ENCODE measurements around the gene PRPF38B.
"Not testable (repeated sequence)": the region's sequence is repeated elsewhere in the genome, so short reads cannot be mapped to it uniquely, and the experiment has no call there.

Gene PRPF38B

DNA sequence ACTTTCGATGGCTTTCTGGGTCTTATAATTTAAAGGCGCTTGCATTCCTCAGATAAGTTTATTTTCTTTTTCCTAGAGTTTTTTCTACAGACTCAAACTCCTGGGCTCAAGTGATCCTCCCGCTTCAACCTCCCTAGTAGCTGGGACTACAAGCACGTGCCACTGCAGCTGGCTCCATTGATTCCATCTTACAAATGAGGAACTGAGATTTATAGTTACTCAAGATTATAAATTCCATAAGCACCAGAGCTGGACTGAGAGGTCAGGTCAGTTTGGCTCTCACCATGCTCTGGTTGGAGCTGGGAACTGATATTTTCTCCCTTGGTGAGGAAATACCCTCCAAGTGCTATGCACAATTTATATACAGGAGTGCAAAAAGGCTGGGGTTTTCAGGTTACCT is 13.4 kb upstream of the PRPF38B start:
- TF ChIP-seq, protein P1, sequence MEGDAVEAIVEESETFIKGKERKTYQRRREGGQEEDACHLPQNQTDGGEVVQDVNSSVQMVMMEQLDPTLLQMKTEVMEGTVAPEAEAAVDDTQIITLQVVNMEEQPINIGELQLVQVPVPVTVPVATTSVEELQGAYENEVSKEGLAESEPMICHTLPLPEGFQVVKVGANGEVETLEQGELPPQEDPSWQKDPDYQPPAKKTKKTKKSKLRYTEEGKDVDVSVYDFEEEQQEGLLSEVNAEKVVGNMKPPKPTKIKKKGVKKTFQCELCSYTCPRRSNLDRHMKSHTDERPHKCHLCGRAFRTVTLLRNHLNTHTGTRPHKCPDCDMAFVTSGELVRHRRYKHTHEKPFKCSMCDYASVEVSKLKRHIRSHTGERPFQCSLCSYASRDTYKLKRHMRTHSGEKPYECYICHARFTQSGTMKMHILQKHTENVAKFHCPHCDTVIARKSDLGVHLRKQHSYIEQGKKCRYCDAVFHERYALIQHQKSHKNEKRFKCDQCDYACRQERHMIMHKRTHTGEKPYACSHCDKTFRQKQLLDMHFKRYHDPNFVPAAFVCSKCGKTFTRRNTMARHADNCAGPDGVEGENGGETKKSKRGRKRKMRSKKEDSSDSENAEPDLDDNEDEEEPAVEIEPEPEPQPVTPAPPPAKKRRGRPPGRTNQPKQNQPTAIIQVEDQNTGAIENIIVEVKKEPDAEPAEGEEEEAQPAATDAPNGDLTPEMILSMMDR (IDR thresholded peaks at IDR 0.05; ENCODE audit: insufficient read depth, low read depth, low read length, missing control alignments), result no peak
- DNase-seq (ENCODE audit: low read depth), result no peak
- H3K4me3 ChIP-seq (ENCODE audit: low read depth, low read length), result no peak overlapping the region

DNA sequence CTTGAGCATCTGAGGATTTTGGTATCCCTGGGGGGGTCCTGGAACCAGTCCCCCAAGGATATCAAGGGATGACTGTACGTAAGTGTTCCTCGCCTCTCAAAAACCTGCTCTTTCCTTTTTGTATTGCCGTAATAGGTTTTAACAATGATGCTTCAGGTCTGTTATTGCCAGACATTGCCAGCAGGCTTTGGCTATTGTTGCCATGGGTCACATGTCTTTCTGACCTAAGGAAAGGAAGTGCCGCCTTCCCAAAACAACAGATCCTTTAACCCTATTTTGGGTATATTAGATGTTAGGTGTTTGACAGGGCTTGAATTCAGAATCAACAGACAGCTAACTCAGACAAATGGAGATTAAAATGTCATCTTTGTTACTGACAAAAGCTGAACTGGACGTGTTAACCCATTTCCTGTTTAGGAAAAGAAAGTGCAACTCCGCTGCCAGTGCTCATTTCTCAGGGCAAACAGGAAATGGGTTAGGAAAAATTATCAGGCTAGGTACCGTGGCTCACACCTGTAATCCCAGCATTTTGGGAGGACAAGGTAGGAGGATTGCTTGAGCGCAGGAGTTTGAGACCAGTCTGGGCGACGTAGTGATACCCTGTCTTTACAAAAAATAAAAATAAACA is 12.4 kb upstream of the PRPF38B start:
- DNase-seq (ENCODE audit: low read depth), result no peak
- TF ChIP-seq, protein P1 (IDR thresholded peaks at IDR 0.05; ENCODE audit: insufficient read depth, low read depth, low read length, missing control alignments), result no peak
- no peak overlapping the region; the same call in 1 of the 2 replicates for H3K4me3 ChIP-seq (ENCODE audit: low read depth, low read length)

DNA sequence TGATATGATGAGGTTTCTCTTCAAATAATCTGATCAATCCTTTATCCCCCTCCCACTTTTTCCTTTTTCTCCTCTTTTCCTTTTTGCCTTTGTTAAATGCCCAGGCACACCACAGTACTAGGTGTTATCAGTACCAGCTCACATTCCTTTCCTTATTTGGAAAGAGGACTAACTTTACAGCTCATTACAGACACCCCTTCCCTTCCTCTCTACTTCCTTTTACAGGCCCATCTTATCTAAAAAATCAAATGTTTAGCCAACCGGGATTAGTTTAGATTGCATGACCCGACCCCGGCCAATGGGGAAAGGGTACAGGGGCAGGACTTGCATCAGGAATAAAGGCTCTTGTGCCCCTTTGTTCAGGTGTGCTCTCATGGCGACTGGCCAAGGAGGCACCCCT is 10.4 kb upstream of the PRPF38B start:
- H3K4me3 ChIP-seq (ENCODE audit: low read depth, low read length); DNase-seq (ENCODE audit: low read depth): not testable (repeated sequence)

DNA sequence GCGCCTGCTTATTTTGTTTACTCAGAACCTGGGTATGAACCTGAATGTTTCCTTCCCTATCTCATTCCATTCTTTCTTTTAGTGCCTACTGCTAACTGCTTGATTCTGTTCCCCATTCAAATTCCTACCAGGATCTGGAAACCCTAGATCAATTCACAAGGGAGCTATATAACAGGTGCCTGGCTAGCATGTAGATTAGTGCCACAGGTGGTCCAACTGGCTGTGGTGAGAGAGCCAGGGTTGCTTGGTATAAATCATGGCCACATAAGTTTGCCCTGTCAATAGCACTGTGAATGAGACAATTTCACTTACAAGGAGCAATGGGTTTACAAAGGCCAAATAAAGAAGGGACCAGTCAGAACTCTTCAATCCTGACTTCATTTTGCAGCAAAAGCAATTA is 6.6 kb upstream of the PRPF38B start:
- TF ChIP-seq, protein P1 (IDR thresholded peaks at IDR 0.05; ENCODE audit: insufficient read depth, low read depth, low read length, missing control alignments), result no peak
- DNase-seq (ENCODE audit: low read depth), result no peak
- H3K4me3 ChIP-seq (ENCODE audit: low read depth, low read length), result no peak overlapping the region

DNA sequence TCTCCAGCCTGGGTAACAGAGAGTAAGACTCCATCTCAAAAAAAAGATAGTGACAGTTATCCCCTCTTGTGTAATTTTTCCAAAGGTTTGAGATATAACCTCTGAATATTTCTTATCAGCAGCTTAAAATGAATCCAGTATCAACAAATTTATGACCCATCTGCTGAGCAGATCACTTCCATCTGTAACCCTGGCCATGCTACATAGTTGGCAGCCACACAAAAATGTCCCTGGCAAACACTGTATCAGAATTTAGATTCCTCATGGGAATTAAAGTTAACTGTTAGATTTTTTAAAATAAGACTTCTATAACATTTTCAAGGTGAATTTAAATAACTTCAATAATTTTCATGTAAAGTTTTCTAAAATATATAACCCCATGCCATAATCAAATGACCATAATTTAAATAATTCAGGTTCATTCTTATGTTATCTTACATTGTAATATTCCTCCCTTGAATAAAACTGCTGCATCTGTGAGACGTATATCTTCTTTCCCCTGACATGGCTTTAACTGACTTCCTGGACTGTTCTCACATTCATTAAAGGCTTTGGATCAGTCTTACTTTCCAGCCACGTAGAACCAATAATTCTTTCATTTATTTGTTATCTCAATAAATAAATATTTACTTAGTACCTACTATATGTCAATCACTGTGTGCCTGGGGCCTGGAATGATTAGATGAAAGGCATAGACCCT is 5.3 kb upstream of the PRPF38B start:
- DNase-seq (ENCODE audit: low read depth), result no peak
- no peak overlapping the region for H3K4me3 ChIP-seq (ENCODE audit: low read depth, low read length)
- TF ChIP-seq, protein P1 (IDR thresholded peaks at IDR 0.05; ENCODE audit: insufficient read depth, low read depth, low read length, missing control alignments), result no peak

DNA sequence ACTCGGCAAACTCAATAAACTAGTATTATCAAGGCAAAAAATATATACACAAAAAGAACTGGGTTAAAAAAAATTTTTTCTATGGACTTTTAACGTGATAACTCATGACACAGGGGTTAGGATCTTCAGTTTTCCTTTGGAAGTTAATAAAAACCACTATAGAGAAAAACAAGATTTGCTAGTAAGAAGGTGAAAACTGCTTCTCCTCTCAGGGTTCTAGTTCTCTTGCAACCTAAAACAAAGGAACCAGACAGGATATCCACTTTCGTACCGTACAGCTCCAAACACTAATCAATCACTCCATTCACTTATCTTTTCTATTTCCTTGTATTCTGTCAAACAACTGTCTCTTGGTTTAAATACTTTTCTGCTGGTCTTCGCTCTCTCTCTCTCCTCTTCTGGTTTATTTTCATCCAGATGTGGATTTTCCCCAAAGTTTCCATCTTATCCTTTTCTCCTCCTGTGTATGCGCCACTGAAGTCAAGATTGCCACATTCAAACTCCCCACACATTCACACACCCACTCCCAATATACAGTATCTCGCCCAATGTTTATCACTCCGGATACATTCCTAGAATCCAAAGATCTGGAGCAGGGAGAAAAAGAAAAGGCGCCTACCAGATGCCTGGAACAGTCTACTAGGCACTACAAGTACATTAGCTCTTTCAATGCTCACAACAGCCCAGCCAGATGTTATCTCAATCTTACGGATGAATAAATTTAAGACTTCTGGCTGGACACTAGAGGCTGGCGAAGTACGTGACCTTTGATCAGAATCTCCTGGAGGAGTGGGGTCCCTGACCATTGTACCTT is 775 bp upstream of the PRPF38B start:
- peak; percentile 13 for DNase-seq (ENCODE audit: low read depth)
- peak overlapping the region; percentile 64 for H3K4me3 ChIP-seq (ENCODE audit: low read depth, low read length)
- TF ChIP-seq, protein P1 (IDR thresholded peaks at IDR 0.05; ENCODE audit: insufficient read depth, low read depth, low read length, missing control alignments), result no peak

Measured in GM12865 (cell line).